Progenitor cell of endocrine pancreas (in vitro differentiated cells): ENCODE measurements around the gene ZFP42. TPM values are rescaled to one million over a fixed set of nuclear protein-coding genes. Genes with fewer than 3 reads are reported as not detected.

Experiments
- DNase-seq: peaks from one replicate; pipeline ENCODE4 v3.0.0; 2021; ENCODE audit warnings: low spot score; ENCODE audit not compliant: unreplicated experiment
- H3K27ac Mint-ChIP-seq: 2 replicates; pipeline ENCODE4 v1.8.0; 2021; ENCODE audit warnings: mild to moderate bottlenecking, moderate library complexity, mixed read lengths
- H3K27me3 Mint-ChIP-seq: 2 replicates; pipeline ENCODE4 v1.8.0; 2021; ENCODE audit warnings: mixed read lengths
- H3K36me3 Mint-ChIP-seq: 2 replicates; pipeline ENCODE4 v1.8.0; 2022; ENCODE audit warnings: mixed read lengths; ENCODE audit not compliant: insufficient read depth
- H3K4me1 Mint-ChIP-seq: 2 replicates; pipeline ENCODE4 v1.8.0; 2021; ENCODE audit warnings: low read depth, mixed read lengths
- H3K4me3 Mint-ChIP-seq: 2 replicates; pipeline ENCODE4 v1.8.0; 2021; ENCODE audit warnings: low read depth, mild to moderate bottlenecking, moderate library complexity, mixed read lengths
- H3K9me3 Mint-ChIP-seq: 2 replicates; pipeline ENCODE4 v1.8.0; 2021; ENCODE audit warnings: low read depth, mixed read lengths
- total RNA-seq: library from RNA; stranded (reverse); gene quantifications from 2 replicates; pipeline ENCODE4 v1.2.1, GENCODE V29; 2021
- TF ChIP-seq, protein P1 (sequence below): fragments of 200-600 bp; sonication (generic); IDR thresholded peaks from one replicate; pipeline ENCODE4 v1.5.0; 2021; ENCODE audit warnings: antibody characterized with exemption, mild to moderate bottlenecking; ENCODE audit not compliant: unreplicated experiment

Gene ZFP42
- total RNA-seq, 1 donor from 2014 or later = 3.9 TPM

DNA sequence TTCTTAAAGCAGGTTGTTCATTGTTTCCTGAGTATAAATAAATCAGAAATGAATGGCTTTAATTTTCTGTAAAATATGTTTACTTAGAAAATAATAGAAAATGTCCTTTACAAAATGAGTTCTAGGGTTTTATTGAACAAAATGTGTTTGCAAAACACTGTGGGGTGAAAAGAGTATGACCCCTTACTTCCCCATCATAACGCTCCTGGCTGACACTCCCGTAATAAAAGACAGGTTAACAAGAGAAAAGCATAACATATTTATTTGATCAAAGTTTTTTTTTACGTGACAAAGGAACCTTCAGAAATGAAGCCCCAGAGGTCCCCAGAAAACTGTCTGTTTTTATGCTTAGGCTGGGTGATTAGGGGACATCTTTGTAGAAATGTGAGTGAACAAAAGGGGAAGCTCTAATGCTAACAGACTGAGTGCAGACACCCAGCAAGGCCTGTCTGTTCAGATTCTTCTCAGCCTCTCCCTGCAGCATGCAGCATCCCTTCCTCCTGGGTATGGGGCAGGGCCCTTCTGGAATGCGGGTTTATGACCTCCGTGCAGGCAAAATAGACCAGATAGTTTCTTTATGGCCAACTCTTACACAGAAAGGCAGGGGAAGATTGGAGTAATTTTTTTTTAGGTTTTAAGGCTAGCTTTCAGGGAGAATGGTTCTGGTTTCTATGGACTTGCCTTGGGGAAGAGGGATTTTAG is 26.1 kb downstream of the ZFP42 start:
- no peaks in the 10 kb centered on the region for H3K9me3 Mint-ChIP-seq
- no peak for DNase-seq
- H3K27ac Mint-ChIP-seq = peak overlapping the region; percentile 67
- H3K36me3 Mint-ChIP-seq = no peaks in the 10 kb centered on the region
- TF ChIP-seq, protein P1, sequence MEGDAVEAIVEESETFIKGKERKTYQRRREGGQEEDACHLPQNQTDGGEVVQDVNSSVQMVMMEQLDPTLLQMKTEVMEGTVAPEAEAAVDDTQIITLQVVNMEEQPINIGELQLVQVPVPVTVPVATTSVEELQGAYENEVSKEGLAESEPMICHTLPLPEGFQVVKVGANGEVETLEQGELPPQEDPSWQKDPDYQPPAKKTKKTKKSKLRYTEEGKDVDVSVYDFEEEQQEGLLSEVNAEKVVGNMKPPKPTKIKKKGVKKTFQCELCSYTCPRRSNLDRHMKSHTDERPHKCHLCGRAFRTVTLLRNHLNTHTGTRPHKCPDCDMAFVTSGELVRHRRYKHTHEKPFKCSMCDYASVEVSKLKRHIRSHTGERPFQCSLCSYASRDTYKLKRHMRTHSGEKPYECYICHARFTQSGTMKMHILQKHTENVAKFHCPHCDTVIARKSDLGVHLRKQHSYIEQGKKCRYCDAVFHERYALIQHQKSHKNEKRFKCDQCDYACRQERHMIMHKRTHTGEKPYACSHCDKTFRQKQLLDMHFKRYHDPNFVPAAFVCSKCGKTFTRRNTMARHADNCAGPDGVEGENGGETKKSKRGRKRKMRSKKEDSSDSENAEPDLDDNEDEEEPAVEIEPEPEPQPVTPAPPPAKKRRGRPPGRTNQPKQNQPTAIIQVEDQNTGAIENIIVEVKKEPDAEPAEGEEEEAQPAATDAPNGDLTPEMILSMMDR = no peak
- peaks cover 7% of the 10 kb centered on the region for H3K4me1 Mint-ChIP-seq
- peaks cover 3% of the 10 kb centered on the region for H3K27me3 Mint-ChIP-seq
- no peak overlapping the region for H3K4me3 Mint-ChIP-seq

DNA sequence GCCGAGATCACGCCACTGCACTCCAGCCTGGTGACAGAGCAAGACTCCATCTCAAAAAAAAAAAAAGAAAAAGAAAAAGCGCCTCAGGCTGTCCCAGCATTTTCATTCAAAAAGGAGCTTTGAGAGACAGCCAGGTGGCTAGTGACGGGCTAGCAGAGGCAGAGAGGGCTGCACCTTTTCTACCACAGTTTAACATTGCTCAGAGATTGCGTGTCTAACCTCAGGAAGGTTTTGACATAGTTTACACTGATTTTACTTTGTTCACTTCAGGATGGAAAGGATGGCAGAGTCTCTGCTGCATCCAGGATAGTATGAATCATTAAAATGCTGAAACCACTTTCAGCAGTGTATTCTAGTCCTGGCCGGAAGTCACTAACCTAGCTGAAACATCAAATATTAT is 28.1 kb downstream of the ZFP42 start:
- H3K4me3 Mint-ChIP-seq = no peak overlapping the region
- H3K9me3 Mint-ChIP-seq = no peaks in the 10 kb centered on the region
- DNase-seq = no peak
- H3K36me3 Mint-ChIP-seq = no peaks in the 10 kb centered on the region
- TF ChIP-seq, protein P1 = no peak
- no peaks in the 10 kb centered on the region for H3K27me3 Mint-ChIP-seq
- H3K27ac Mint-ChIP-seq = no peak overlapping the region
- peaks cover 5% of the 10 kb centered on the region for H3K4me1 Mint-ChIP-seq

DNA sequence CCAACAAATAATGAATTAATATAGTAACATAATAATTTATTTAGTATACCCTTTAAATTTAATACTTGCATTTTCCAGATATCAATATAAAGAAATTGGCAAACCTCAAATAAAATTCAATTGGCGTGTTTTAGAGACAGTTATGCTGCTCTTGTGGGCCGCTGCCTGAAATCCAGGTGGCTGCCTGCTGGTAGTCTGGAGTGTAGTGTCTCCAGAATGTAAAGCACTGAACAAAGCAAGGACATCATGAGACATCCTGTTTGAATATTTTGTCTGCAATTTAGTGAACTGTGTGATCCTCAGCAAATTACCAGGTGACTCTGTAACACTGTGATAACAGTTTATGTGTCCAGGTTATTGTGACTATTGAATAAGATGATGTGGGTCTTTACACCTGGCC is 29.9 kb downstream of the ZFP42 start:
- Mint-ChIP-seq H3K27me3 (peaks cover under 1% of the 10 kb centered on the region), H3K27ac (no peak overlapping the region), H3K9me3 (no peaks in the 10 kb centered on the region)

DNA sequence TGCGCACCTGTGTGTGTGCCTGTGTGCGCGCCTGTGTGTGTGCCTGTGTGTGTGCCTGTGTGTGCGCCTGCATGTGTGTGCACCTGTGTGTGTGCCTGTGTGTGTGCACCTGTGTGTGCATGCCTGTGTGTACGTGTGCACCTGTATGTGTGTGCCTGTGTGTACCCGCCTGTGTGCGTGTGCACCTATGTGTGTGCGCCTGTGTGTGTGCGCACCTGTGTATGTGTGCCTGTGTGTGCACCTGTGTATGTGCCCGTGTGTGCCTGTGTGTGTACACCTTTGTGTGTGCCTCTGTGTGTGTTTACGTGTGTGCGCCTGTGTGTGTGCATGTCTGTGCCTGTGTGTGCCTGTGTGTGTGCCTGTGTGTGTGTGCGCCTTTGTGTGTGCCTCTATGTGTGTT is 33.5 kb downstream of the ZFP42 start:
- H3K27ac Mint-ChIP-seq = no peak overlapping the region

More for the DNA sequence above, 29.9 kb downstream of the ZFP42 start:
- no peak for DNase-seq
- TF ChIP-seq, protein P1 = no peak
- H3K4me3 Mint-ChIP-seq = no peak overlapping the region
- peaks cover 5% of the 10 kb centered on the region for H3K4me1 Mint-ChIP-seq
- H3K36me3 Mint-ChIP-seq = no peaks in the 10 kb centered on the region

DNA sequence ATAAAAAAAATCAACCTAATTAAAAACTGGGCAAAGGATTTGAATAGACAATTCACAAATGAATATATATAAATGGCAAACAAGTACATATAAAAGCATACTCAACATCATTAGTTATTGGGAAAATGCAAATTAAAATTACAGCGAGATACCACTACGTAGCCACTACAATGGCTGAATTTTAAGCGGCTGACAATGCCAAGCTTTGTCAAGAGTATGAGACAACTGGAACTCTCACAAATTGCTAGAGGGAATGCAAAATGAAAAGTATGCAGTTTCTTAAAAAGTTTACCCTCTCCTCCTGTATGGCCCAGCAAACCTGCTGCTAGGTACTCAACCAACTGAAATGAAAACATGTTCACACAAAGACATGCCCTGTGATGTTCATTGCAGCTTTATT is 34.8 kb downstream of the ZFP42 start:
- TF ChIP-seq, protein P1 = no peak
- Mint-ChIP-seq H3K27me3 (peaks cover 26% of the 10 kb centered on the region), H3K9me3 (no peaks in the 10 kb centered on the region), H3K27ac (no peak overlapping the region), H3K4me3 (no peak overlapping the region), H3K36me3 (peaks cover 1% of the 10 kb centered on the region), H3K4me1 (peaks cover 7% of the 10 kb centered on the region)
- no peak for DNase-seq

More for the DNA sequence above, 33.5 kb downstream of the ZFP42 start:
- Mint-ChIP-seq H3K9me3 (no peaks in the 10 kb centered on the region), H3K4me1 (peaks cover 7% of the 10 kb centered on the region), H3K27me3 (peaks cover 26% of the 10 kb centered on the region), H3K4me3 (no peak overlapping the region), H3K36me3 (peaks cover 1% of the 10 kb centered on the region)
- DNase-seq = no peak
- TF ChIP-seq, protein P1 = no peak
